ENCODE results near the gene WNT7B.

Gene WNT7B

DNA sequence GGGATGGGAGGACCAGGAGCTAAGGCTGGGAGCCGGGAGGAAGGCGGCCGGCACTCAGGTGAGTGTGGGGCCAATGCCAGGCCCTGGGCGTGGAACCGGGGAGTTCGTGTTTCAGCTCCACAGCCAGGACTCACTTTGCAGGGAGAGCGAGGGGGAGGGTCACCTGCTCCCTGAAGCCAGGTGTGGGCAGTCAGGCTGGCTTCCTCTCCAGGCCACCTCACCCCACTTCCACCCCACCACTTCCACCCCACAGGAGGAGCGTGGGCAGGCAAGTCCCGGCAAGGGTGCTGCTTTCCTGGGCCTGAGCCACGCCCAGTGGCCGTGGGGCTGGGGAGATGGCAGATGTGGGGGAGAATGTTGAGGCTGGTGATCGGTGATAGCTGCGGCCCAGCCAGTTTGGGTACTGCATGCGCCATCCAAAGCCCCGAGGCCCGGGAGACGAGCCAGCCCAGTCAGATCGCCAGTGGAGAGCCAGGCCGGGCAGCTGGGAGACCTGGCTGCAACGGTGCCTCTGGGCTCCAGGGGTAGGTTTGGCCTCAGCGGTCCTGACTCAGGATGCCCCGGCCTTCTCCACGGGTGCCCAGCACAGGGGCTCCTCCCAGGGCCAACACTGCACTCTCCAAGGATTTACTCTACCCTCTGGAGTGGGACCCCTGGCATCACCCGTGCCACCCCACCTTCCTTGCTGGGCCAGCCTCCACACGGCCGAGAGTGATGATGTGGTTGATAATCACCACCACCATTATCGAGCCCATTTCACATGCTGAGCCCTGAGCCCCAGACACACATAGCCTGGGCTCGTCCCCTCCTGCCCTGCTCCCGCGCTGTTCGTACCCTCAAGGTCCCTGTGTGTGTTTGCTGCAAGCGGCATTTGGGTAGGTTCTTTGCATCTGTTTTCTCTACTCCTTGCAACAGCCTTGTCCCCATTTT is 93.8 kb downstream of the WNT7B start:
- H3K4me3 ChIP-seq (ENCODE audit: control insufficient read depth, low read depth, low read length) = no peak overlapping the region
- DNase-seq (ENCODE audit: low read depth) = no peak
- TF ChIP-seq, protein P1, sequence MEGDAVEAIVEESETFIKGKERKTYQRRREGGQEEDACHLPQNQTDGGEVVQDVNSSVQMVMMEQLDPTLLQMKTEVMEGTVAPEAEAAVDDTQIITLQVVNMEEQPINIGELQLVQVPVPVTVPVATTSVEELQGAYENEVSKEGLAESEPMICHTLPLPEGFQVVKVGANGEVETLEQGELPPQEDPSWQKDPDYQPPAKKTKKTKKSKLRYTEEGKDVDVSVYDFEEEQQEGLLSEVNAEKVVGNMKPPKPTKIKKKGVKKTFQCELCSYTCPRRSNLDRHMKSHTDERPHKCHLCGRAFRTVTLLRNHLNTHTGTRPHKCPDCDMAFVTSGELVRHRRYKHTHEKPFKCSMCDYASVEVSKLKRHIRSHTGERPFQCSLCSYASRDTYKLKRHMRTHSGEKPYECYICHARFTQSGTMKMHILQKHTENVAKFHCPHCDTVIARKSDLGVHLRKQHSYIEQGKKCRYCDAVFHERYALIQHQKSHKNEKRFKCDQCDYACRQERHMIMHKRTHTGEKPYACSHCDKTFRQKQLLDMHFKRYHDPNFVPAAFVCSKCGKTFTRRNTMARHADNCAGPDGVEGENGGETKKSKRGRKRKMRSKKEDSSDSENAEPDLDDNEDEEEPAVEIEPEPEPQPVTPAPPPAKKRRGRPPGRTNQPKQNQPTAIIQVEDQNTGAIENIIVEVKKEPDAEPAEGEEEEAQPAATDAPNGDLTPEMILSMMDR (IDR thresholded peaks at IDR 0.05; ENCODE audit: control insufficient read depth, insufficient read depth, low read depth, low read length, missing control alignments) = no peak

DNA sequence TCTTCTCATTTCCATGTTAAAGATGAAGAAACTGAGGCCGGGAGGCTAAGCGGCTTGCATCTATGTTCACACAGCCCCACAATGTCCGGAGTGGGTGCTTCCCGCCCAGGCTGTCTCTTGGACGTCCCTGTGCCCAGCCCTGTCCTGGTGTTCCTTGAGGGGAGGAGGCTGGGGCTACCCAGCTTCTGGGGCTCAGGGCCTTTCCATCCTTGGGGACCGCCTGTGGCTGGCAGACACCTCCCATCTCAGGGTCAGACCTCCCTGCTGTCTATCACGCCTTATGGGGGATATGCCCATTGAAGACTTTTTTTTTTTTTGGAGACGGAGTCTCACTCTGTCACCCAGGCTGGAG is 95.5 kb downstream of the WNT7B start:
- H3K4me3 ChIP-seq (ENCODE audit: control insufficient read depth, low read depth, low read length) = no peak overlapping the region
- TF ChIP-seq, protein P1 (IDR thresholded peaks at IDR 0.05; ENCODE audit: control insufficient read depth, insufficient read depth, low read depth, low read length, missing control alignments) = no peak
- no peak for DNase-seq (ENCODE audit: low read depth)

DNA sequence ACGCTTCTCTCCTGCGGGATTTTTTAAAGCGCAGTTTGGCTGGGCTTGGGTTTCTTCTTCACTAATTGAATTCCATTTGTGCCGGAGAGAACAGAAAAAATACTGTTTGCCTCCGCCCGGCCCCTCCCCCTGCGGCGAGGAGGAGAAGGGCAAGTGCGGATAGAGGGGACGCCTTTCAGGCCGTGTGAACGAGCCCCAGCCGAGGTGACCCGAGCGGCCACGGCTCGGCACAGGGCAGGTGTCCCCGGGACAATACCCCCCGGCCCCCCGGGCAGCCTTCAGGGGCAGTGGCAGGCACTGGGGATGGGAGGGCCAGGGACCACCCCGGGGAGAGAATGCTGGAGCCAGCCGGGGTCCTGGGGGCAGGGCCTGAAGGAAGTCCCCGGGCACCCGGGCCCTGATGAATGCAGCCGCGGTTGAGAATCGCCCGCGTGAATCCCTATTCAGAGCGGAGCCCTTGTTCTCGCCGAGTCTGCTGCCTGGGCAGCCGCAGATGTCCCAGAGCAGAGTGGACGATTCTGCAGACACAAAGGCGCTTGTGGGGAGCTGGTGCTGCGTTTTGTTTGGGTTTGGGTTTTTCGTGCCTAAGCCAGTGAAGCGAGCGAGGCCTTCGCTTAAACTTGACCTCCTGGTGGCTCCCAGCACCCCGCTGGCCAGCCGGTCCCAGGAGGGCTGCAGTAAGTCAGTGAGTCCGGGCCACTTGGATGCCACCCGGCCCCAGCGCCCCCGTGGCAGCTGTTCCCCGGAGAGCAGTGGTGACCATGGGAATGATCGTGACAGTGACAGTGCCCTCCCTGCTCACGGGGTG is 96.0 kb downstream of the WNT7B start:
- DNase-seq (ENCODE audit: low read depth) = no peak
- no peak overlapping the region; the same call in 1 of the 2 replicates for H3K4me3 ChIP-seq (ENCODE audit: control insufficient read depth, low read depth, low read length)
- TF ChIP-seq, protein P1 (IDR thresholded peaks at IDR 0.05; ENCODE audit: control insufficient read depth, insufficient read depth, low read depth, low read length, missing control alignments) = no peak

DNA sequence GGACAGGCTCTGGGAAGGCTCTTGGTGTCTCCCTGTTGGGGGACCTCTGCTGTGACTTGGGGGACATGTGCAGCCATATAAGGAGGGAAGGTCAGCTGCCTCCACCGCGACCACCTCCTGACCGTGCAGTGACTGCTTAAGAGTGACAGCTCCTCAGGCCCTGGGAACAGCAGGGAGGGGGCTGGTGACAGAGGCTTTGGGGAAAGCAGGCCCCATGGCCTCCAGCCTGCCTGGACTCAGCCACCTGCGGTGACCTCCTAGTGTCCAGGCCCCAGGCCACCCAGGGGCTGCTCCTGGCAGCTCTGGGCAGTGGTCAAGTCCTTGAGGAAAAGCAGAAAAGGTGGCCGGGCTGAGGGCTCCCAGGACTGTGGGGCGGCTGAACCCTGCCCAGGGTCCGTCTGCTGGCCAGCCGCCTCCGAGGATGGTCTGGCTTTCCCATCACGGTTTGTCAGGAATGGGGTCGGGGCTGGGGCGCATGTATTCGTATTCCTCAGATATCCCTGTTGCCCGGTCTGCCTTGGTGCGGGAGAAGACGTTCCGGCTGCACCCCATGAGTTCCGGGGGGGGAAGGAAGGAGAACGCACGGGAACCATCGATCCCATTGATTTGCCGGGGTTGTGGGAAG is 96.8 kb downstream of the WNT7B start:
- H3K4me3 ChIP-seq (ENCODE audit: control insufficient read depth, low read depth, low read length) = no peak overlapping the region; the same call in 1 of the 2 replicates
- TF ChIP-seq, protein P1 (IDR thresholded peaks at IDR 0.05; ENCODE audit: control insufficient read depth, insufficient read depth, low read depth, low read length, missing control alignments) = no peak
- no peak for DNase-seq (ENCODE audit: low read depth)

DNA sequence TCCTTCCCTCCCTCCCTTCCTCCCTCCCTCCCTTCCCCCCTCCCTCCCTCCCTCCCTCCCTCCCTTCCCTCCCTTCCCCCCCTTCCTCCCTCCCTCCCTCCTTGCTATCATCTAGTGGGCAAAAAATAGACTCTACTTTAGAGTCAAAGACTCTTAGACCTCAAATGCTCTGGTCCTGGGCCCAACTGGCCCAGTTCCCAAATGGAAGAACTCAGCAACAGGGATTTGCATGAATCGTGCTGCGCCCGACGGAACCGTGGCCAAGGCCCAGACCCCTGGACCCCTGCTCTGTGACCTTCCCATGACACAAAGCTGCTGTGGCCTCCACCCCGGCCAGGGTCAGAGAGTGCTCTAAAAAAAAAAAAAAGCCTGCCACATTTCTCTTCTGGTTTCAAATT is 97.4 kb downstream of the WNT7B start:
- no peak overlapping the region for H3K4me3 ChIP-seq (ENCODE audit: control insufficient read depth, low read depth, low read length)
- no peak for DNase-seq (ENCODE audit: low read depth)
- TF ChIP-seq, protein P1 (IDR thresholded peaks at IDR 0.05; ENCODE audit: control insufficient read depth, insufficient read depth, low read depth, low read length, missing control alignments) = no peak

DNA sequence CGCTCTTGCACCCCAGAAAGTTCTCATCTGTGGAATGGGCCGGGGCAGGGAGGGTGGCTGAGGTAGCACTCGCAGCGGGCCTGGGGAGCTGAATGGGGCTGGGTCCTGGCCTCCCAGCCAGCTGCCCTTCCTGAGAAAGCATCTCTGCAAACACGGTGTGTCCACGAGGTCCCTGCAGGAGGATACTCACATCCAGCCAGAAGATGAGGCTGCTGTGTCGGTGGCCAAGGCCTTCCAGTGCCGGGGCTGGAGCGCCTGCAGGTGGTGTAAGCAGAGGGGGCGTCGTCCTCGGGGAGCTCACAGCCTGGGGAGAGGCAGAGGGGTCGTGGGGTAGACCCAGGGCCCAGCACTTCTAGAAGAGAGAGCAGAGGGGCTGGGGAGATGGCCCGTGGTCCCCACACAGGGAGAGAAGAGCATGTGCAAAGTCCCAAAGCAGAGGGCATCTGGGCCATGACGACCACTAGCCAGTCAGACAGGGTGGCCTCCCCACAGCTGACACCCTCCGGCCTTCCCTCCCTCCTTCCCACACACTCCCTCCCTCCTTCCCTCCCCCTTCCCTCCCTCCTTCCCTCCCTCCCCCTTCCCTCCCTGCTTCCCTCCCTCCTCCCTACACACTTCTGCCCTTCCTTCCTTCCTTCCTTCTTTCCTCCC is 97.9 kb downstream of the WNT7B start:
- no peak for DNase-seq (ENCODE audit: low read depth)

More for the DNA sequence above, 97.9 kb downstream of the WNT7B start:
- TF ChIP-seq, protein P1 (IDR thresholded peaks at IDR 0.05; ENCODE audit: control insufficient read depth, insufficient read depth, low read depth, low read length, missing control alignments) = no peak
- H3K4me3 ChIP-seq (ENCODE audit: control insufficient read depth, low read depth, low read length) = no peak overlapping the region
